ENCODE measurements around the gene ECPAS. TPM values are rescaled to one million over a fixed set of nuclear protein-coding genes. Genes with fewer than 3 reads are reported as not detected.

ECPAS gene
- total RNA-seq, 1 donor from 2014 or later: 89.7 TPM

GRCh38 chr9:111330124-111330523 lies 154.1 kb downstream of the ECPAS start, which contains the start of gene OR2K2:
Gene OR2K2 (minus strand): TSS chr9:111330224. CDS start chr9:111328433, 1,791 bp downstream.
- no peaks in the 10 kb centered on the region for H3K36me3 Mint-ChIP-seq (ENCODE audit: low read depth, unreplicated experiment)
- Histone ChIP-seq H3K9ac (ENCODE audit: low read length) (no peak within 1 kb of the TSS), H3K27ac (ENCODE audit: low read depth, low read length) (no peak within 1 kb of the TSS), H4K20me1 (ENCODE audit: insufficient read depth, low read length) (no peaks in the 10 kb centered on the region), H3K36me3 (ENCODE audit: insufficient read depth, low read length) (no peaks in the 10 kb centered on the region), H2AFZ (ENCODE audit: low read depth, low read length) (no peak within 1 kb of the TSS), H3K9me3 (ENCODE audit: insufficient read depth, low read depth, low read length) (no peaks in the 10 kb centered on the region), H3K27me3 (ENCODE audit: insufficient read depth, low read length) (no peaks in the 10 kb centered on the region), H3K4me2 (ENCODE audit: low read length) (no peak within 1 kb of the TSS), H3K79me2 (ENCODE audit: insufficient read depth, low read length) (no peaks in the 10 kb centered on the region), H3K4me3 (ENCODE audit: insufficient read depth, low read depth, low read length) (no peak within 1 kb of the TSS), H3K4me1 (ENCODE audit: insufficient read depth, low read length) (no peaks in the 10 kb centered on the region)
- H3K4me3 Mint-ChIP-seq (ENCODE audit: unreplicated experiment): no peak within 1 kb of the TSS
- no peak for FAIRE-seq
- no peaks in the 10 kb centered on the region for H3K4me1 Mint-ChIP-seq (ENCODE audit: low read depth, unreplicated experiment)
- TF ChIP-seq EZH2 (IDR thresholded peaks at IDR 0.05; ENCODE audit: insufficient read depth, low read length) (no peak), CTCF (IDR thresholded peaks at IDR 0.05; ENCODE audit: insufficient read depth, low read depth, low read length) (no peak)
- H3K27ac Mint-ChIP-seq (ENCODE audit: unreplicated experiment): no peak within 1 kb of the TSS
- no peak for DNase-seq (ENCODE audit: low read depth)
- H3K9me3 Mint-ChIP-seq (ENCODE audit: unreplicated experiment): peaks cover 3% of the 10 kb centered on the region
- H3K27me3 Mint-ChIP-seq (ENCODE audit: low read depth, unreplicated experiment): no peaks in the 10 kb centered on the region

GRCh38 chr9:111320631-111321030 lies 163.6 kb downstream of the ECPAS start:
- Histone ChIP-seq H3K36me3 (ENCODE audit: insufficient read depth, low read length) (no peaks in the 10 kb centered on the region), H3K79me2 (ENCODE audit: insufficient read depth, low read length) (no peaks in the 10 kb centered on the region), H3K27me3 (ENCODE audit: insufficient read depth, low read length) (no peaks in the 10 kb centered on the region), H3K4me2 (ENCODE audit: low read length) (no peak overlapping the region), H3K4me3 (ENCODE audit: insufficient read depth, low read depth, low read length) (no peak overlapping the region), H3K9ac (ENCODE audit: low read length) (no peak overlapping the region), H2AFZ (ENCODE audit: low read depth, low read length) (no peak overlapping the region), H4K20me1 (ENCODE audit: insufficient read depth, low read length) (no peaks in the 10 kb centered on the region), H3K27ac (ENCODE audit: low read depth, low read length) (no peak overlapping the region), H3K9me3 (ENCODE audit: insufficient read depth, low read depth, low read length) (no peaks in the 10 kb centered on the region), H3K4me1 (ENCODE audit: insufficient read depth, low read length) (no peaks in the 10 kb centered on the region)
- Mint-ChIP-seq H3K36me3 (ENCODE audit: low read depth, unreplicated experiment) (no peaks in the 10 kb centered on the region), H3K27me3 (ENCODE audit: low read depth, unreplicated experiment) (peaks cover 1% of the 10 kb centered on the region), H3K9me3 (ENCODE audit: unreplicated experiment) (no peaks in the 10 kb centered on the region), H3K4me1 (ENCODE audit: low read depth, unreplicated experiment) (peaks cover 9% of the 10 kb centered on the region), H3K27ac (ENCODE audit: unreplicated experiment) (no peak overlapping the region), H3K4me3 (ENCODE audit: unreplicated experiment) (no peak overlapping the region)
- TF ChIP-seq CTCF (IDR thresholded peaks at IDR 0.05; ENCODE audit: insufficient read depth, low read depth, low read length) (no peak), EZH2 (IDR thresholded peaks at IDR 0.05; ENCODE audit: insufficient read depth, low read length) (no peak)
- no peak for DNase-seq (ENCODE audit: low read depth)
- no peak for FAIRE-seq

GRCh38 chr9:111316796-111317195 lies 167.4 kb downstream of the ECPAS start:
- Histone ChIP-seq H3K79me2 (ENCODE audit: insufficient read depth, low read length) (no peaks in the 10 kb centered on the region), H2AFZ (ENCODE audit: low read depth, low read length) (no peak overlapping the region), H3K9me3 (ENCODE audit: insufficient read depth, low read depth, low read length) (no peaks in the 10 kb centered on the region), H3K27ac (ENCODE audit: low read depth, low read length) (no peak overlapping the region), H3K36me3 (ENCODE audit: insufficient read depth, low read length) (no peaks in the 10 kb centered on the region), H3K27me3 (ENCODE audit: insufficient read depth, low read length) (no peaks in the 10 kb centered on the region), H4K20me1 (ENCODE audit: insufficient read depth, low read length) (no peaks in the 10 kb centered on the region), H3K4me1 (ENCODE audit: insufficient read depth, low read length) (no peaks in the 10 kb centered on the region), H3K4me2 (ENCODE audit: low read length) (no peak overlapping the region), H3K4me3 (ENCODE audit: insufficient read depth, low read depth, low read length) (no peak overlapping the region), H3K9ac (ENCODE audit: low read length) (no peak overlapping the region)
- DNase-seq (ENCODE audit: low read depth) (no peak), FAIRE-seq (no peak)
- no peak for TF ChIP-seq EZH2 (IDR thresholded peaks at IDR 0.05; ENCODE audit: insufficient read depth, low read length)
- no peak for TF ChIP-seq CTCF (IDR thresholded peaks at IDR 0.05; ENCODE audit: insufficient read depth, low read depth, low read length)
- Mint-ChIP-seq H3K4me3 (ENCODE audit: unreplicated experiment) (no peak overlapping the region), H3K27me3 (ENCODE audit: low read depth, unreplicated experiment) (no peaks in the 10 kb centered on the region), H3K36me3 (ENCODE audit: low read depth, unreplicated experiment) (no peaks in the 10 kb centered on the region), H3K9me3 (ENCODE audit: unreplicated experiment) (no peaks in the 10 kb centered on the region), H3K4me1 (ENCODE audit: low read depth, unreplicated experiment) (peaks cover 9% of the 10 kb centered on the region), H3K27ac (ENCODE audit: unreplicated experiment) (no peak overlapping the region)

Measured in astrocyte (in vitro differentiated cells and primary cell).